ENCODE data around the gene PMEPA1. TPM values are rescaled to one million over a fixed set of nuclear protein-coding genes. Genes with fewer than 3 reads are reported as not detected.

The PMEPA1 gene
- total RNA-seq, 1 donor from 2014 or later: 151 TPM

- Mint-ChIP-seq H3K27me3 (ENCODE audit: low read depth) (no peaks in the 10 kb centered on the region), H3K27ac (ENCODE audit: unreplicated experiment) (no peak overlapping the region), H3K36me3 (ENCODE audit: low read depth) (no peaks in the 10 kb centered on the region), H3K4me3 (ENCODE audit: unreplicated experiment) (no peak overlapping the region), H3K9me3 (ENCODE audit: low read depth) (no peaks in the 10 kb centered on the region), H3K4me1 (ENCODE audit: low read depth) (peaks cover 30% of the 10 kb centered on the region)
- TF ChIP-seq, protein P1, sequence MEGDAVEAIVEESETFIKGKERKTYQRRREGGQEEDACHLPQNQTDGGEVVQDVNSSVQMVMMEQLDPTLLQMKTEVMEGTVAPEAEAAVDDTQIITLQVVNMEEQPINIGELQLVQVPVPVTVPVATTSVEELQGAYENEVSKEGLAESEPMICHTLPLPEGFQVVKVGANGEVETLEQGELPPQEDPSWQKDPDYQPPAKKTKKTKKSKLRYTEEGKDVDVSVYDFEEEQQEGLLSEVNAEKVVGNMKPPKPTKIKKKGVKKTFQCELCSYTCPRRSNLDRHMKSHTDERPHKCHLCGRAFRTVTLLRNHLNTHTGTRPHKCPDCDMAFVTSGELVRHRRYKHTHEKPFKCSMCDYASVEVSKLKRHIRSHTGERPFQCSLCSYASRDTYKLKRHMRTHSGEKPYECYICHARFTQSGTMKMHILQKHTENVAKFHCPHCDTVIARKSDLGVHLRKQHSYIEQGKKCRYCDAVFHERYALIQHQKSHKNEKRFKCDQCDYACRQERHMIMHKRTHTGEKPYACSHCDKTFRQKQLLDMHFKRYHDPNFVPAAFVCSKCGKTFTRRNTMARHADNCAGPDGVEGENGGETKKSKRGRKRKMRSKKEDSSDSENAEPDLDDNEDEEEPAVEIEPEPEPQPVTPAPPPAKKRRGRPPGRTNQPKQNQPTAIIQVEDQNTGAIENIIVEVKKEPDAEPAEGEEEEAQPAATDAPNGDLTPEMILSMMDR (IDR thresholded peaks at IDR 0.05): no peak
- DNase-seq (ENCODE audit: low spot score): no peak
Measured at GRCh38 chr20:57743450-57744095, 33.8 kb upstream of the PMEPA1 start.

GRCh38 chr20:57742507-57743181 is 32.8 kb upstream of the PMEPA1 start:
- Mint-ChIP-seq H3K9me3 (ENCODE audit: low read depth) (no peaks in the 10 kb centered on the region), H3K36me3 (ENCODE audit: low read depth) (no peaks in the 10 kb centered on the region), H3K4me1 (ENCODE audit: low read depth) (peaks cover 25% of the 10 kb centered on the region), H3K4me3 (ENCODE audit: unreplicated experiment) (no peak overlapping the region), H3K27ac (ENCODE audit: unreplicated experiment) (no peak overlapping the region), H3K27me3 (ENCODE audit: low read depth) (no peaks in the 10 kb centered on the region)
- TF ChIP-seq, protein P1 (IDR thresholded peaks at IDR 0.05): no peak
- no peak for DNase-seq (ENCODE audit: low spot score)

DNA sequence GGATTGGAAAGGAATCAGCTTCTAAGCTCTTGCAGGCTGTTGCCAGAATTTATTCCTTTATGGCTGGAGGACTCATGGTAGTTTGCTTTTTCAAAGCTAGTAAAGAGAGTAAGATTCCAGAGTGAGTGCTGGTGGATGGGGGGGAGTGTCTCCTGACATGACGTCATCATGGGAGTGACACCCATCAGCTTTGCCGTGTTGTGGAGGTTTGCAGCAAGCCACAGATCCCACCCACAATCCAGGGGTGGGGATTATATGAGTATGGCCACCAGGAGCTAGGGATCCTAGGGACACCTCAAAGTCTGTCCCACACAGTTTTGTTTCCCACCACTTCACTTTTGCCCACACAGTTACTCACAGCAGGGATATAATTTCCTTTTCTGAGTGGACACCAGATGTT is 28.7 kb upstream of the PMEPA1 start:
- Mint-ChIP-seq H3K9me3 (ENCODE audit: low read depth) (no peaks in the 10 kb centered on the region), H3K4me3 (ENCODE audit: unreplicated experiment) (no peak overlapping the region), H3K27me3 (ENCODE audit: low read depth) (no peaks in the 10 kb centered on the region), H3K27ac (ENCODE audit: unreplicated experiment) (no peak overlapping the region), H3K36me3 (ENCODE audit: low read depth) (no peaks in the 10 kb centered on the region), H3K4me1 (ENCODE audit: low read depth) (peaks cover 11% of the 10 kb centered on the region)
- no peak for DNase-seq (ENCODE audit: low spot score)
- TF ChIP-seq, protein P1 (IDR thresholded peaks at IDR 0.05): no peak

DNA sequence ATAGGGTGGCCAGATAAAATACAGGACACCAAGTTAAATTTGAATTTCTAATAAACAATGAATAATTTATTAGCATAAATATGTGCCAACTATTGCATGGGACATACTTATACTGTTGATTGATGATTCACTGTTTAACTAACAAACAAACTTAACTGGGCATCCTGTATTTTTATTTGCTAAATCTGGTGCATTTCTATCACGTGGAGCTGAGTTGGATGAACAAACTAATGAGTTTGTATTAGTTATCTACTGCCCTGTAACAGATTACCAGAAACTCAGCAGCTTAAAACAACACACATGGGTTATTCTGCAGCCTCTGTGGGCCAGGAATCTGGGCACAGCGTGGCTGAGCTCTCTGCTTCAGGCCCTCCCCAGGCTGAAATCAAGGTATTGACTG is 28.2 kb upstream of the PMEPA1 start:
- peaks cover 11% of the 10 kb centered on the region for H3K4me1 Mint-ChIP-seq (ENCODE audit: low read depth)
- H3K4me3 Mint-ChIP-seq (ENCODE audit: unreplicated experiment): no peak overlapping the region
- no peaks in the 10 kb centered on the region for H3K9me3 Mint-ChIP-seq (ENCODE audit: low read depth)
- H3K27ac Mint-ChIP-seq (ENCODE audit: unreplicated experiment): no peak overlapping the region
- no peaks in the 10 kb centered on the region for H3K27me3 Mint-ChIP-seq (ENCODE audit: low read depth)
- DNase-seq (ENCODE audit: low spot score): no peak
- TF ChIP-seq, protein P1 (IDR thresholded peaks at IDR 0.05): no peak
- no peaks in the 10 kb centered on the region for H3K36me3 Mint-ChIP-seq (ENCODE audit: low read depth)

DNA sequence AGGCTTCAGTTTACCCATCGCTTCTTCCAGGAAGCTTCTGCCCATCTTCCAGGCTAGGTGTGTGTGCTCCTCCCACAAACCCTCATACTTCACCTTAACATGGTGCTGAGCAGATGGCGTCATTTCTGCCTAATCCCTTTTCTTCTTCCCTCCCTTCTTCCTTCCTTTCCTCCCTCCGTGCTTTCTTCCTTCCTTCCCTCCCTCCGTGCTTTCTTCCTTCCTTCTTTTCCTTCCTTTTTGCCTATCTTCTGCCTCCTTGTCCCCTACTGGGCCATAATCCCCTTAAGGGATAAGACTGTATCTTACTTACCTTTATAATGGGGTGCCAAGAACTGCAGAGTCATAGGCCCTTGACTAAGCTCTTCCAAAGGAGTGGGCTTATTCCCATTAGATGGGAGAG is 27.5 kb upstream of the PMEPA1 start:
- H3K27ac Mint-ChIP-seq (ENCODE audit: unreplicated experiment): no peak overlapping the region
- TF ChIP-seq, protein P1 (IDR thresholded peaks at IDR 0.05): no peak

More for the DNA sequence above, 27.5 kb upstream of the PMEPA1 start:
- no peaks in the 10 kb centered on the region for H3K9me3 Mint-ChIP-seq (ENCODE audit: low read depth)
- no peaks in the 10 kb centered on the region for H3K27me3 Mint-ChIP-seq (ENCODE audit: low read depth)
- DNase-seq (ENCODE audit: low spot score): no peak
- no peaks in the 10 kb centered on the region for H3K36me3 Mint-ChIP-seq (ENCODE audit: low read depth)
- no peak overlapping the region for H3K4me3 Mint-ChIP-seq (ENCODE audit: unreplicated experiment)
- peaks cover 5% of the 10 kb centered on the region for H3K4me1 Mint-ChIP-seq (ENCODE audit: low read depth)
